Retinal pigment epithelial cell (primary cell): ENCODE results near the gene ZNF143.
A peak's percentile ranks its signal among the peaks of the same experiment; 100 is the strongest.

Experiments
- DNase-seq: peaks from one replicate; pipeline ENCODE4 v3.0.0-alpha.2; 2010; ENCODE audit warnings: low read depth
- H3K4me3 ChIP-seq: 2 replicates; pipeline ENCODE4 v1.5.1; 2011; ENCODE audit warnings: mild to moderate bottlenecking, low read length, control low read depth, moderate library complexity
- TF ChIP-seq, protein P1 (sequence below): conservative IDR thresholded peaks from 2 replicates; pipeline ENCODE4 v1.5.1; 2011; ENCODE audit warnings: low read depth, low read length, control low read depth, inconsistent platforms

The ZNF143 gene

DNA sequence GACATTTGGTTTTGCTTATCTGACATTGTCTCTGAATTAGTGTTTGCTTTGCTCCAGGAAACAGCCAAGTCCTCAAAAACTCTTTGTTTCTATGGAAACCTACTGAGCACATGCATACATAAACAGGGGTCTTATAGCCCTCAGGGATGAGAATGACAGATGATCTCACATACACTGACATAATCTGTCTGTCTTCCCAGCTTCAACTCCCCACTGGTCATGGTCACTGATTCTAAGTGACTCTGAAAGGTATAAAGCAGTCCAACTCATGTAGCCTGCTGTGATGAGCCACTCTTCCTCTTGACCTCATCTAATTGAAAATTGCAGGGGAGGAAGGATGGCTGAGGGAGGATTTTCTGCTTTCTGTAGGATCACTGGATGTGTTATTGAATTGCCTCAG lies 12.6 kb downstream of the ZNF143 start:
- H3K4me3 ChIP-seq = no peak overlapping the region
- TF ChIP-seq, protein P1, sequence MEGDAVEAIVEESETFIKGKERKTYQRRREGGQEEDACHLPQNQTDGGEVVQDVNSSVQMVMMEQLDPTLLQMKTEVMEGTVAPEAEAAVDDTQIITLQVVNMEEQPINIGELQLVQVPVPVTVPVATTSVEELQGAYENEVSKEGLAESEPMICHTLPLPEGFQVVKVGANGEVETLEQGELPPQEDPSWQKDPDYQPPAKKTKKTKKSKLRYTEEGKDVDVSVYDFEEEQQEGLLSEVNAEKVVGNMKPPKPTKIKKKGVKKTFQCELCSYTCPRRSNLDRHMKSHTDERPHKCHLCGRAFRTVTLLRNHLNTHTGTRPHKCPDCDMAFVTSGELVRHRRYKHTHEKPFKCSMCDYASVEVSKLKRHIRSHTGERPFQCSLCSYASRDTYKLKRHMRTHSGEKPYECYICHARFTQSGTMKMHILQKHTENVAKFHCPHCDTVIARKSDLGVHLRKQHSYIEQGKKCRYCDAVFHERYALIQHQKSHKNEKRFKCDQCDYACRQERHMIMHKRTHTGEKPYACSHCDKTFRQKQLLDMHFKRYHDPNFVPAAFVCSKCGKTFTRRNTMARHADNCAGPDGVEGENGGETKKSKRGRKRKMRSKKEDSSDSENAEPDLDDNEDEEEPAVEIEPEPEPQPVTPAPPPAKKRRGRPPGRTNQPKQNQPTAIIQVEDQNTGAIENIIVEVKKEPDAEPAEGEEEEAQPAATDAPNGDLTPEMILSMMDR = no peak
- no peak for DNase-seq

DNA sequence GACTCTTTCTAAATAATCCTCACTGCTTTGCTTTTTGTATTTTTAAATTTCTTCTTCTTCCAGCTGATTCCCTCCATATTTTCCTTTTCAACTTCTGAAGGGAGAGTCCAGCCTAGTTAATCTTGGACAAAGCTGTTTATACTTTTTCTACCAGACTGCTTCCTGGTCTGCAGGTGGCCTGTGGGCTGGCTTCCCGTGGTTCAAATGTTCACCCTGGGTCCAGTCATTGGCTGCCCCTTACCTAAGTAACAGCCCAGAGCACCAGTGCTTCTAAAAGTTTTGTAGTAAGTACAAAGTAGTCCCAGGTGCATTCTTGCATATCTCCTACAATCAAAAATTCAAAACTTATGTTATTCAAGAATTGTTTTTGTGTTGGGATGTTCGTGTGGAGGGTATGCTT lies 19.1 kb downstream of the ZNF143 start:
- no peak for DNase-seq
- TF ChIP-seq, protein P1 = no peak
- H3K4me3 ChIP-seq = no peak overlapping the region

DNA sequence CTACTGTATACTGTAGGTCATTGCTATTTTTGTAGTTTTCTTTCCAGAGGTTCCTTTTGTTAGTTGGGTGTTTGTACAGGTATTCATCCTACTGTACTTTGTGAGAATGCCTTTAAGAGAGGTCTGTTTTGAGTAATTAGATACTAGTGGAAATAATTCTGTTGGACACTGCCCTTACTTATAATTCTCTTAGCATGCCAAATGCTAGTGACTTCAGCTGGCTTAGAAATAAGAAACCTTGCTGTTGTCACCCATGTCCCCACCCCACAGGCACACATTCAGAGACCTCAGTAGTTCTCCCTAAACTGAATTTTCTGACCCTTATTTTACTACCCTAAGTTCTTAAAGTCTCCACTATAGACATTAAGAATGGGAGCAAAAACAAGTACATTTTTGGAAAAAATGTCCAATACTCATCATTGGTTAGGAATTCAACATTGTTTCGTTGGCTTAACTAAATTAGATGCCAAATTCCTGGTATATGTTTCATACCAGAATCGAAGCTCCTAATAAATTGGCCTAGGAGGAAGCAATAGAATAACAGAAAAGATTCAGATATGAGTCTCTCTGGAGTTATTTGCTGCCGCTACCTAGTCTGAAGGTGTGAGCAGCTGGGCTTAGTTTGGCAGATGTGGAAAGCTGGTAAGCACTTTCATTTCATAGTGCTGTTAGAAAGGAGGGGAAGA lies 28.4 kb downstream of the ZNF143 start:
- TF ChIP-seq, protein P1 = no peak
- H3K4me3 ChIP-seq = no peak overlapping the region
- DNase-seq = peak; percentile 9

DNA sequence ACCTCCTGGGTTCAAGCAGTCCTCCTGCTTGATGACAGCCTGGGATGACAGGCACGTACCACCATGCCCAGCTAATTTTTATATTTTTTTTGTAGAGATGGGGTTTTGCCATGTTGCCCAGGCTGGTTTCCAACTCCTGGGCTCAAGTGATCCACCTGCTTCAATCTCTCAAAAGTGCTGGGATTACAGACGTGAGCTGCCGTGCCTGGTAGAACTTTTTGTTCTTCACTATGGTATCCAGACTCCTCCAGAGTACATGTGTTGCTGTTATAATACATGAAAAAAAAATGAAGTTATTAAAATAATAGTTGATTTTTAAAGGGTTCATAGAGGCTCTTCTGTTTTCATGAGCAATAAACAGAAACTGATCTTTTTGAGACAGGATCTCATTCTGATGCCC lies 29.6 kb downstream of the ZNF143 start:
- TF ChIP-seq, protein P1 = no peak
- H3K4me3 ChIP-seq = no peak overlapping the region
- no peak for DNase-seq

DNA sequence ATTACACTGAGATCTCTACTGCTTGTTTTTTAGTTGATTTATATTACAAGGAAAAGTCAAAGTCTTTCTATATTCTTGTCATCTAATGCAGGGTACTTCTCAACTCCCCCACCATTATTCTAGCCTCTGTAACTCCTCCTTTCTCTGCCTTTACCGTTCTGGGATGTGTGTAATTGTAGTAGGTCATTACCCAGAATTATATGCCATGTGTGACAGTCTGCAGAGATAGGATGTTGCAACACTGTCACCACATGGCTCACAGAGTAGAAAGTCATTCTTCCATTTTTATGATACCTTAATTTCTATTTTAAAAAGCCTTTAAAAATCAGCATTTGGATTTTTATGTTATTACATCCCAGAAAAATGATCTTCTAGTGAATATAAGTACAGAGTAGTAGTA lies 32.7 kb downstream of the ZNF143 start:
- TF ChIP-seq, protein P1 = no peak
- no peak overlapping the region for H3K4me3 ChIP-seq
- DNase-seq = no peak

DNA sequence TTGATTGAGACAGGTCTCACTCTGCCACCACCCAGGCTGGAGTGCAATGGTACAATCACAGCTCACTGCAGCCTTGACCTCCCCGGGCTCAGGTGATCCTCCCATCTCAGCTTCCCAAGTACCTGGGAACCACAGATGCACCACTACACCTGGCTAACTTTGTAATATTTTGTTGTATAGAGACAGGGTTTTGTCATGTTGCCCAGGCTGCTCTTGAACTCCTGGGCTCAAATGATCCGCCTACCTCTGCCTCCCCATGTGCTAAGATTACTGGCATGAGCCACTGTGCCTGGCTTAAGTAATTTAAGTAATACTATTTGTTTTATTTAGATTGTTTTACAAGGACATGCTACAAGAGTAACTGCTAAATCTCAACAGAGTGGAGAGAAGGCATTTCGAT lies 33.5 kb downstream of the ZNF143 start:
- DNase-seq = no peak
- no peak overlapping the region for H3K4me3 ChIP-seq
- TF ChIP-seq, protein P1 = no peak

DNA sequence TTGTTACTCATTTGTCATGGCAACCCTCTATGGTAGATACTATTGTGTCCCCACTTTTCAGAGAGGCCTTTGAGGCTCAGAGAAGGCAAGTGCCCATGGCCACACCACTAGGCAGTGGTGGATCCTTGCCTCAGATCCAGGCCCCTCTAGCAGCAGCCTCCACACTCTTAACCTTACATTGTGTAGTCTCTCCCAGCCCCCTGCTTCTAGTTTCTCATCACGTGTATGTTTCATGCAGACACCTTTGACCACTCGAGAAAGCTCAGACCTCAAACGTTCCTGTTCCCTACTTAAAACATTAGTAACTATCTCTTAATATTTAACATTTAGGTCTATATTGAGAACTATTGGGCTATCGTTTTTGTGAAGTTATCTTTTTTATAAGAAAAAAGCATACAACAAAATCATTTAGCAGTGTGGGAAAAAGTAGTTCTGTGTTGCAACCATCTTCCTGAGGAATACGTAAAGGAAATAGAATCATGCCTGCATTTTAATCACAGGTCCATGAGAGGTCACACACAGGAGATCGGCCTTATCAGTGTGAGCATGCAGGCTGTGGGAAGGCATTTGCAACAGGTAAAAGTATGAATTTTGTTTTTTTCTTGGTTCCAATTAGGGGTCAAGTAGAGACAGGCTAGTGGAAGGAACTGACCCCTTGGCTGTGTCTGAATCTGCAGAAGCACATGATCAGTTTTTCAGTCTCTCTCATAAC lies 35.1 kb downstream of the ZNF143 start:
- H3K4me3 ChIP-seq = no peak overlapping the region
- TF ChIP-seq, protein P1 = no peak
- no peak for DNase-seq
